SKM-1 (cell line): ENCODE results near the gene SLC35F3.
"Not testable (repeated sequence)": the region's sequence is repeated elsewhere in the genome, so short reads cannot be mapped to it uniquely, and the experiment has no call there.

Experiments used
- DNase-seq: peaks from one replicate; lab custom pipeline; 2025; ENCODE audit not compliant: unreplicated experiment; lab: John Stamatoyannopoulos, UW

SLC35F3 gene

DNA sequence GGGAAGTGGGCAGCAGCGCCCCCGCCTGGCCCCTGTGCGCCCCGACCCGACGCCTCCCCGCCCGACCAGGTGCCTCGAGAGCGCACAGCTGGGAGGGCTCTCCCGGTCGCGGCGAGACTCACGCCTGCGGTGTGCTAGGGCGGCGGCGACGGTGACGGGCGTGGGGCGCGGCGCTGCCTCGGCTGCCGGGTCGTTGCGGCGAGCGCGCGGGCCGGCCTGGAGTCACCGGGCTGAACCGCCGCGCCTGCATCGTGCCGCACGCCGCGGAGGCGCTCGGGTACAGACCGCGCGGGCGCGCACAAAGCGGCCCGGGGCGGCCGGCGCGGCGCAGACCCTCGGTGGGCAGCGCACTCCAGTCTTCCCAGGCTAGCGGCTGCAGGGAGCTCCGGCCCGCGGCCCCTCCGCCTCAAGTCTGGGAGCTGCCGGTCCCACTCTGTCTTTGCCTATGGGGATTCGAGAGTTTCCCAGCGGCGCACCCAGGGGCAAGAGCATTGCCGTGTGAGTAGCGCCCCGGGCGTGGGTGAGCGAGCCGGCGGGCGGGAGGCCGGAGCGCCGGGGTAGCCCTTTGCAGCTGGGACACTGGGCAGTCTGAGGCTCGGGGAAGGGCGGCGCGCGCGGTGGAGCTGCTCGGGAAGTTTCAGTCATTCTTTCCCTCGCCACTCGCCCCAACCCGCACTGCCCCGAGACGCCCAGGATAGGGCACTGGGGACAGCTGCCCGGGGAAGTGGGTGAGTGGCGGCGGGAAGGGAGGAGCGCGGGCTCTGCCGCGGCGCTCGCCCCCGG, at the start of gene SLC35F3:
Gene SLC35F3, plus strand, starts transcription at position 44 of the 783 bp plus-strand sequence.
- DNase-seq = no peak

DNA sequence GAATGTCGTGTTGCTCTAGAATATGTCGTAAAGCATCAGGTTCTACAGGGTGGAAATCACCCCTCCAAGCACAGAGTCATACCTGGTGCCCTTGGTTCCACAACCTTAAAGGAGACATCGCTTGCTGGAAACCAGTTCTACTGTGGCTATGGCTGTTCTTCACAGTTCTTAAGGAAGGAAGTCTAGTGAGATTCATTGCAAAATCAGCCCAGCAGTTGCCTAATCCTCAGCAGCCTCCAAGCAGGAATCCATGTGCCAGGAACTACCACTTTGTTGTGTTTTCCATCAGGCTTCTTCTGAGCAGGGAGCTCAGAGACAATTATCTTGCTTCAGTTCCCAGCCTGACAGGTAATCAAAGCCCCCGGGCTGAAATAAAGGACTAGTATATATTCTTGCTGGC, 45.0 kb upstream of the SLC35F3 start:
- DNase-seq = peak; percentile 87

DNA sequence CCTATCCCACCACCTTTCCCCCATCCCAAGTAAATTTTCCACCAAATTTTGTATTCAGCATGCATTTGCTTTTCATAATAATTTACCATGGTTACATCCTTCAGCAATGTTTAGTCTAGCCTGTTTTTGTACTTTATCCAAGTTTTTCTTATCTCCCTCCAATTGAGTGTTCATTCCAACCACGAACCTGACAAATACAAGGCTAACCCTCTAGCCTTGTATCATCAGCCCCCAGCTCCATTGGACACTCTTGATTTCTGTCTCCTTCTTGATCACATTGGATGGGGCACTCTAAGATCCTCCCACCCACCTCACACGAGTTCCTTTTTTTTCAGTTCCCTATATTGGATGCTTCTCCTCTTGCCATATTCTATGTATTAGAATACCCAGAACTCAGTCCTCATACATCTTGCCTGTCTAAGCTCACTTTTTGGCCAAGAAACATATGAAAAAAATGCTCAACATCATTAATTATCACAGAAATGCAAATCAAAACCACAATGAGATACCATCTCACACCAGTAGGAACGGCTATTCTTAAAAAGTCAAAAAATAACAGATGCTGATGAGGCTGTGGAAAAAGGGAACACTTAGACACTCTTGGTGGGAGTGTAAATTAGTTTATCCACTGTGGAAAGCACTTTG, 40.5 kb upstream of the SLC35F3 start:
- peak; percentile 58 for DNase-seq

DNA sequence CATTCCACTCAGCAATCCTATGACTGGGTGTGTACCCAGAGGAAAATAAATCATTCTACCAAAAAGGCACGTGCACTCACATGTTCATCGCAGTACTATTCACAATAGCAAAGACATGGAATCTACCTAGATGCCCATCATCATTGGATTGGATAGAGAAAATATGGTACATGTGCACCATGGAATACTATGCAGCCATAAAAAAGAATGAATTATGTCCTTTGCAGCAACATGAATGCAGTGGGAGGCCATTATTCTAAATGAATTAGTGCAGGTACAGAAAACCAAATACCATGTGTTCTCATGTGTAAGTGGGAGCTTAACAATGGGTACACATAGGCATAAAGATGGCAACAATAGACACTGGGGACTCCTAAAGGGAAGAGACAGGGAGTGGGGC, 39.9 kb upstream of the SLC35F3 start:
- no peak for DNase-seq

DNA sequence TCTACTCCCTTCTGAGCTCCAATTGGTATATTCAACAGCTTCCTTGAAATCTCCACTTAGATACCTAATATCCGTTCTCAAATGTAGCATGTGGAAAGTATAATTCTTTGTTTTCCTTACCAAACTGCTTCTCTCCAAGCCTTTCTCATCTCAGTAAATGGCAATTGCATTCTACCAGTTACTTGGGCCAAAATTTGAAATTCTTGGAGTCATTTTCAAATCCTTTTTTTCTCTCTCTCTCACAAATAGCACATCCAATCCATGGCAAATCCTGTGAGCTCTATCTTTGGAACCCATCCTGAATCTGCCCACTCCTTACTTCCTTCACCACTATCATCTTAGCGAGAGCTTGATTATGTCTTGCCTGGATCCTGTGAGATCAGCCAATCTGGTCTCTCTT, 39.3 kb upstream of the SLC35F3 start:
- no peak for DNase-seq

DNA sequence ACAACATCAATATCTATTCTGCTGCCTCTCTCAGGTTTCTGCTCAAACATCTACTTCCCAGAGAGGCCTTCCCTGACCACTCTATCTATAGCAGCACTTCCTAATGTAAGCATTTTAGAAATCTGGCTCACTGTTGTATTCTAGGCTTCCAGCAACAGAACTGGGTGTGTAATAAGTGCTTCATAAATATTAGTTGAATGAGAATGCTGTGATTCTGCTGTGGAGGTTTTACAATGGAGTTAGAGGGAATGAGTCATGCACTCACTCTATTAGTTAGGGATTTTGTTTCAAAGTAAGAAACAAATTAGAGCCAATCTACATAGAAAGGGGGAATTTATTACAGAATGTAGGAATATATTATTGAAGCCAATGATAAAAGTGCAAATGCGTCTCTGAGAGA, 38.6 kb upstream of the SLC35F3 start:
- DNase-seq = no peak

DNA sequence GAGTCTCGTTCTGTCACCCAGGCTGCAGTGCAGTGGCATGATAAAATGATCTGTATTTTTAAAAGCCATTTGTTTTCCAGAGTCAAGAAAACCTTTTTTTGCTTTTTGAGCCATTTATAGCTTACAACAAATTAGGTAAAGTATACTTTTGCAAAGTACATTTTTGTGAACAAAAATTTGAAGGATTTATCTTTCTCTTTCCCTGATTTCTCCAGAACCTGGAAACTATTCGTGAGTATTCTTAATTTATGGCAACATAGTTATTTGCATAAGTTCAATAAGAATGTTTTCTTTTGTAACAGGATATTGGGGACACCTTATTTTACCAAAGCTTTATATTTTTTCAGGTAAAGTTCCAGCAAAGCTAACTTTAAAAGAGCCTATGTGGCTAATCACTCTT, 37.4 kb upstream of the SLC35F3 start:
- DNase-seq = no peak

DNA sequence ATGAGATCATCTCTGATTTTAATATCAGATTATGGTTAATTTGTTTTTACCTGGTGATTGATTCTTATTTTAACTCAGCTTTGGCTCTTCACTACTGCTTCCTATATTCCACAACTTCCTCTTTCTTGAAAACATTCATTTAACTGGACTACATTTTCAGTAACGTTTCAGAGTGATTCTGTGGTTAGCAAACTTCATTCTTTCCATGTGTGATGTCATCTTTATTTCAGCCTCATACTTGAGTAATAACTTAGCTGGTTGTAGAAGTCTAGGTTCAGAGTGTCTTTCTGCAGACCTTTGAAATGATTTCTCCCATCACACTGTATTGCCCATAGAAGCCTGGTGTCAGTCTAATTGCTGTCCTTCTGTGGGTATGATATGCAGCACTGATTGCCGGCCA, 36.0 kb upstream of the SLC35F3 start:
- peak; percentile 99 for DNase-seq

DNA sequence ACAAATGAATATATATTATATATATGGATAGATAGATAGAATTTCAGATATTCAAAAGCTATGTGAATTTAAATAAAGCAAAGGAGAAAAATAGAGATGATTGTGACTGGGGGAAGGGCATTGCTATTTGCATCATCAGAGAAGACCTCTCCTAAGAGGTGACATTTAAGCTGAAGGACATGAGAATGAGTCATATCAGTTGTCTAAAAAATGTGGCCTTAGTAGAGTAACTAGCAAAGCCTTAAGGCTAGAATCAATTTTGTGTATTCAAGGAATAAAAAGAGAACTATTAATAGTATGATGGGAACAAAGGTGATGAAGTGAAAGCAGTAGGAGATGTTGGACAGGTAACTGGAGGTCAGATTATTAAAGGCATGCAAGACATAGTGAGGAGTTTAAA, 34.8 kb upstream of the SLC35F3 start:
- no peak for DNase-seq

DNA sequence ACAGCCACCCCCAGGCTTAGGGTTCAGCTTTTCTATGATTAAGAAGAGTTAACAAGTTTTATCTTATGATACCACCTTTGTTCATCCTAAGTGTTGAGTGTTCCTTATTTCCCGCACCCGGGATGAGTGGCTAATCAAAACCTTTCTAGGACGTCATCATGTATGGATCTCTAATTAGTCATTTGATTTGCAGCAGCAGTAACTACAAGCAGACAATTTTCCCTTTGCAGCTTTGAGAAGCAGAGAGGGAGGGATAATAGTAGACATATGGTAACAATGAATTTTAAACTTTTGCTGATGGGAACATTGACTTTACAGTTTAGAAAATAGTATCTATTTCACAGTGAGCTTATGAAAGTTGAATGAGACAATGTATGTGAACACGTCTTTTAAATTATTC, 30.8 kb upstream of the SLC35F3 start:
- no peak for DNase-seq

DNA sequence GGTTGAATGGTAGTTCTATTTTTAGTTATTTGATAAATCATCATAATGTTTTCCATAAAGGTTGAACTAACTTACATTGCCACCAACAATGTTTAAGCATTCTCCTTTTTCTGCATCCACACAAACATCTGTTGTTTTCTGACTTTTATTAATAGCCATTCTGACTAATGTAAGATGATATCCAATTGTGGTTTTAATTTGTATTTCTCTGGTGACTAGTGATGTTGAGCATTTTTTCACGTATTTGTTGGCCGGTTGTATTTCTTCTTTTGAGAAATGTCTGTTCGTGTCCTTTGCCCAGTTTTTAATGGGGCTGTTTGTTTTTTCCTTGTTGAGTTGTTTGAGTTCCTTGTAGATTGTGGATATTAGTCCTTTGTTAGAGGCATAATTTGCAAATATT, 24.6 kb upstream of the SLC35F3 start:
- DNase-seq = no peak

DNA sequence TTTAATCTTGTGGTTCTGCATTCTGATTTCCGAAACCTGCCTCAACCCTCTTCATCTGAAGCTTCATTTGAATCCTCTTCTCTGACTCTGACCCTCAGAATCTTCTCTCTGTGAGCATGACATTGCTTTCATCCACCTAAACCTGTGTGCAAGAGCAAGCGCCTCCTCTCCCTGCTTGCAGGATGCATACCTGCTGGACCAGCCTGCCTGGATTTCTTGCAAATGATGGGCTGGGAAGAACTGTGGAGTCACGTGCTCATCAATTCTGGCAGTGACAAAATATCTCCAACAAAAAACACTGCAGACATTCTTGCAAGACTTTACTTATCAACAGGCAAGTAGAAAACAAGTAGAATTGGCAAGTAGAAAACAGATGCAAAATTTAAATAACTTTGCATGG, 20.8 kb upstream of the SLC35F3 start:
- DNase-seq = no peak

DNA sequence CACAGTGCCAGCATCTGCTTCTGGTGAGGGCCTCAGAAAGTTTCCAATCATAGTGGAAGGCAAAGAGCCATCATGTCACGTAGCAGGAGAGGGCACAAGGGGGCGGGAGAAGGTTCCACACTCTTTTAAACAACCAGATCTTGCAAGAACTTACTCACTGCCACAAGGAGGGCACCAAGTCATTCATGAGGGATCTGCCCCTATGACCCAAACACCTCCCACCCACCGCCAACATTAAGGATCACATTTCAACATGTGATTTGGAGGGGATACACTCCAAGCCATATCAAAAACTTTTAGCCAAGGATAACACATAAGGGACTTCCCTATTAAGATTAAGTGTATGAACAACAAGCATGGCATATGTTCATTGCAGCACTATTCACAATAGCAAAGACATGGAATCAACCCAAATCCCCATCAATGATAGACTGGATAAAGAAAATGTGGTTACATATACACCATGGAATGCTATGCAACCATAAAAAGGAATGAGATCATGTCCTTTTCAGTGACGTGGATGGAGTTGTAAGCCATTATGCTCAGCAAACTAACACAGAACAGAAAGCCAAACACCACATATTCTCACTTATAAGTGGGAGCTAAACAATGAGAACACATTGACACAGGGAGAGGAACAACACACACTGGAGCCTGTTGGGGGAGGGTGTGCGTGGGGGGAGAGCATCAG, 19.9 kb upstream of the SLC35F3 start:
- DNase-seq = no peak

DNA sequence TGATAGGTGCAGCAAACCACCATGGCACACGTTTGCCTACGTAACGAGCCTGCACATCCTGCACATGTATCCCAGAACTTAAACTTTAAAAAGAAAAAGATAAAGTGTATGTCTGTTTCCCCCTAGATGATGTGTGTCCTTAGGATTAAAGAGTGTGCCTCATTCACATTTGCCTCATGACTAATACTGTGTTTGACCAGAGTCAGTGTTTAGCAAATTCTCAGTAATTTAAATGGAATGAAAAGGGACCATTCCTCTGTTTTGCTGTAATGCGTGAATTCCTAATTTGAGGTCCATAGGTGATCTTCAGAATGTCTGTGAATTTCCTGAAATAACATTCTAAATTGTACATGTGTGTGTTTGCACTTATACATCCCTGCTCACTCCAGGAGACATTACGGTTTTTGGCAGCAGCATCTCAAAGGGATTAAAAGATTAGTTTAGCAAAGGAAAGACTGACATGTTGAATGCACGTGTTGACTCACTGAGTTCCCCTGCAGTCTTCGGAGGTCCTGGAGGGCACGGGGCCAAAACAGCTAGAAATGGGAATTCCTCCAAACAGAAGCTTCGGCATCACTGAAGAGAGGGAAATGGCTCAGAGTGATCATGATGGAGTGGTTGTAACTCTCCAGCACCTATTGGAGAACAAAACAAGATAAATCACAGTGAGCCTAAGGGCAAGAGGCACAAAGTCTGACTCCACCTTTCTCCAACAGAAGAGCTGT, 19.1 kb upstream of the SLC35F3 start:
- no peak for DNase-seq

DNA sequence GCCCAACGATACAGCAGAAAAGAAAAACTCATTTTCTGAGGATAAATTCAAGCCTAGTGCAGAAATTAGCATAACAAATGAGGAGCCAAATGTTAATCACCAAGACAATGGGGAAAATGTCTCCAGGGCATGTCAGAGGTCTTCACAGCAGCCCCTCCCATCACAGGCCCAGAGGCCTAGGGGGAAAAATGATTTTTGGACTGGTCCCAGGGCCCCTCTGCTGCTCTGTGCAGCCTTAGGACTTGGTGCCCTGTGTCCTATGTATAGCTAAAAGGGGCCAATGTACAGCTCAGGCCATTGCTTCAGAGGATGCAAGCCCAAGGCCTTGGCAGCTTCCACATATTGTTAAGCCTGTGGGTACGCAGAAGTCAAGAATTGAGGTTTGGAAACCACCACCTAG, 13.3 kb upstream of the SLC35F3 start:
- not testable (repeated sequence) for DNase-seq

DNA sequence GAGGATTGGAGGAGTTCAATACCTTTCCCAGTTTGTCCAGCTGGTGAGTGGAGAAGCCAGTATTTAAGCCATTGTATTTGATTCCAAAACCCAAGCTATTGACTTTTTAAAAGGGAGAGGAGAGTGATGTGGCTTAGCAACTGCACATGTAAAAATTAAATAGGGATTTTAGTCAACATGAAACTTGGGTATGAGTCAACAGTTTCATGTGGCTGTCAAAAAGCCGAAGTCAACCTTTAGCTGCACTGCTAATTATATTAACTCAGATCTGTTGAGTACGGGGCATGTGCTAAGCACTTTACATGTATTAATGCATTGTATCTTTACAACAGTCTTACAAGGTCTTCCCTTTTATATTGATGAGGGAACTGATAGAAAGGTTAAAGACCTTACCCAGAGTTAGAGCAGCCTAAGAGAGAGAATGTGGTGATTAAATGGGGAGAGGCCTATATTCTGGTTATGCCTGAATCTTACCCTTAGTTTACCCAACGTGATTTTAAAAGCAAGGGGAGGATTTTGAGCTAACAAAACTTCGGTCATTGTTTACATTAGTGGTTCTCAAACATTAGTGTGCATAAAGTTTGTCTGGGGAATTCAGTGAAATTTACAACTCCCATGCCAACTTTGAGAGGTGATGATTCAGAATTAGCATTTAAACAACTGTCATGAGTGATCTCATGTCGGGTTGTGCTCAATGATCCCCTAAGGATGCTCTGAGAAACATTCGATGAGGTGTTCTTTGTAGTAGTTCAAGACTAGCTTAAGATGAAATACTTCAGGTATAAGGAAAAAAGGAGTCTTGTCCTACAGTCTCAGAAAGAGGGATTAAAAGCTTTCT, 6.9 kb upstream of the SLC35F3 start:
- DNase-seq = no peak

DNA sequence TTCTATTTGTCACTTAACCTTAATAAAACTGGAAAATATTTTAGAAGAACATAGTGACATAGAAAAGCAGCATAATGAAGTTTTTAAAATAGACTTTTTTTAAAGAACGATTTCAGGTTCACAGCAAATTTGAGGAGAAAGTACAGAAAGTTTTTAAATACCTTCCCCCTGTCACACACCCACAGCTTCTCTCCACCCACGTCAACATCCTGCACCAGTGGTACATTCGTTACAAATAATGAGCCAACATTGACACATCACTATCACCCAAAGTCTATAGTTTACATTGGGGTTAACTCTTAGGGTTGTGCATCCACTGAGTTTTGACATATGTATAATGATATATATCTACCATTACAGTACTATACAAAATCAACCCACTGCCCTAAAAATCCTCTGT, 3.0 kb upstream of the SLC35F3 start:
- no peak for DNase-seq

DNA sequence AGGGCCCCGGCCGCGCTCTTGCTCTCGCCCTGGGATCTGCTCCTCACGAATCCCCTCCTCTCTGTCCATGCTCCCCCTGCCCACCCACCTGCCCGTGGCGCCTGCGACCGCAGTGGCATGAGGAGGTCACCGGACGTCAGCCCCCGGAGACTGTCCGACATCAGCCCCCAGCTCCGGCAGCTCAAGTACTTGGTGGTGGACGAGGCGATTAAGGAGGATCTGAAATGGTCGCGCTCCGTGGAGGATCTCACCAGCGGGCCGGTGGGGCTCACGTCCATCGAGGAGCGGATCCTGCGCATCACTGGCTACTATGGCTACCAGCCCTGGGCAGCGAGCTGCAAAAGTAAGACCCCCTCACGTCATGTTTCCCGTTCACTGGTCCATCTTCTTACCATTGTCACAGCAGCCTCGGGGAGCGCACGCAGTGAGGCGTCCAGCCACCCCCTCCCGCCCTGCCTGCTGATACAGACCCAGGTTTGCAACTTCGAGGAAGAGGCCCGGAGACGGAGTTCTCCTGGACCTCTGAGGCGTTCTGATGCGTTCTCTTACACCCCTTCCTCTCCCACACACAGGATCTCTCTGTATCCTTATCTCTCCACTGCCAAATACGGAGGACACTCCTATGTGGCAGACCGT, 1.1 kb downstream of the SLC35F3 start:
- DNase-seq = no peak

DNA sequence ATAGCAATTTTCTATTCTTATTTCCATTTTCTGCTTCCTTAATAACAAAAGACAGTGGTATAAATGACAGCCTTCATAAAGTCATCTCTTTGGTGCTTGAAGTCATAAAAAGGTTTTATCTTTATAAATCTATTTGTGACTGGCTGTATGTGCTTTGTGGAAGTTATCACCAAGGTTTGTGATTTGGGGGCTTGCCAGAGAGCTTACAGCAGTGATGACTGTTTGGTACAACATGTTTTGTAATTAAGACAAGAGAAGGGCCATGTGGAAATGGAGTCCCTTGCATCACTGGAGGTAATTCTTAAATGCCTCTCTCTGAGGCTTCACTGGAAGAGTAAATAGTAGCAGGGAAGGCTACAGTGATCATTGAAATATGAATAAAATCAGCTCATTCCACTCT, 2.7 kb downstream of the SLC35F3 start:
- no peak for DNase-seq

DNA sequence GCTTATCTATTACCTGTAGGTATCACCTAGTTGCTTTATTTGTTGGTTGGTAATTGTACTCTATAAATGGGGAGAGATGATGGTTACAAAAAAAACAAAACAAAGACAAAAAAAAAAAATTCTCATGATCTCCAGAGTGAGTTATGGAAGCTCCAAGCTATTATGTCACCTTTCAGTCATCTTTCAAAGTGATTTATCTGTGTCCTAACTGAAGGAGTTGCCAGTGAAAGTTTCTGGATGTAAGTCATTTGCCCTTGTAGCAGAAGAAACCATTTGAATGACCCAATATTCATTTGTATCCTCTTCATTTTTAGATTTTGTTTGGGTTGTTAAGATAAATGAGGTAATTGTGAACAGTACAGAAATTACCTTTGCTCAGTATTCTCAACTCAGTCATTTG, 3.6 kb downstream of the SLC35F3 start:
- no peak for DNase-seq
